Lower leg skin (tissue), 4 donors: Measurements from ENCODE around the gene YTHDC1. TPM values are rescaled to one million over a fixed set of nuclear protein-coding genes. Genes with fewer than 3 reads are reported as not detected.

ENCODE experiments used
- DNase-seq, 2 donors: peaks; one replicate each; pipeline ENCODE4 v3.0.0-alpha.2; 2019; ENCODE audit warnings: low spot score in 2 of 2
- H3K4me3 ChIP-seq: fragments of 200-600 bp; sonication (generic); 2 replicates; pipeline ENCODE4 v1.5.1; 2017; ENCODE audit warnings: mild to moderate bottlenecking, low read depth; ENCODE audit not compliant: poor library complexity, severe bottlenecking
- POLR2A ChIP-seq, 2 donors: fragments of 450-650 bp; IDR thresholded peaks; one replicate each; pipeline ENCODE4 v1.6.1; 2016 to 2017; ENCODE audit warnings: antibody characterized with exemption in 2 of 2, mild to moderate bottlenecking in 1 of 2, moderate library complexity in 1 of 2
- WGBS, 2 donors: methylation state at CpG; one replicate each; pipeline ENCODE4 v1.1.5; 2018; 5-methylcytosine and 5-hydroxymethylcytosine counted together
- intact Hi-C: fragments of 100-400 bp; cut with DNase I; formaldehyde crosslinking; loops from one replicate; pipeline ENCODE4 v1.15.0; 2023; ENCODE audit warnings: low total_unique reads
- total RNA-seq, 4 donors: library from RNA; depleted of rRNA; stranded (reverse); fragments of >200 nt; gene quantifications; one replicate each; pipeline ENCODE4 v1.1.0, GENCODE V29; 2016
- TF ChIP-seq, protein P1 (sequence below), 3 donors: fragments of 450-650 bp; IDR thresholded peaks; one replicate each; pipeline ENCODE4 v1.5.1; 2016; ENCODE audit warnings: antibody characterized with exemption in 3 of 3, mild to moderate bottlenecking in 3 of 3, moderate library complexity in 2 of 3

YTHDC1 gene
- total RNA-seq, 4 donors from 2014 or later = 57.1 to 117 (median 88.0) TPM

DNA sequence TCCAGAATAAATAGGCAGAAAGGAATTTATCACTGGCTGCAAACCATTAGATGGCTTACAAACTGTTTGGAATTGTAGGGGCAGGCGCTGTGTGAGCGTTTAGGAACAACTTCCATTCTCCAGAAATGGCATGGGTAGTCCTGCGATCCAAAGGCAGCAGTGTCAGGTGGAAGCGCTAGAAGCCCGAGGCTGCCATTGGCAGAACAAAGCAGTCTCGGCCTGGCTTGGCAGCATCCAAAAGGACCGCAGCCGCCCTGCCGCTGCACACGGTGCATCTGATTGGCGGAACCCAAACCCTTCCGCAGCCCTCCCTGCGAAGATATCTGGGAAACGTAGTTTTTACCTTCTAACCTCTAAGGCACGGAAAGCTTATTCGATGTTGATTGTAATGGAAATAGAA, 23.6 kb upstream of the YTHDC1 start:
- no peak for TF ChIP-seq POLR2A (IDR thresholded peaks at IDR 0.05)
- TF ChIP-seq, protein P1, sequence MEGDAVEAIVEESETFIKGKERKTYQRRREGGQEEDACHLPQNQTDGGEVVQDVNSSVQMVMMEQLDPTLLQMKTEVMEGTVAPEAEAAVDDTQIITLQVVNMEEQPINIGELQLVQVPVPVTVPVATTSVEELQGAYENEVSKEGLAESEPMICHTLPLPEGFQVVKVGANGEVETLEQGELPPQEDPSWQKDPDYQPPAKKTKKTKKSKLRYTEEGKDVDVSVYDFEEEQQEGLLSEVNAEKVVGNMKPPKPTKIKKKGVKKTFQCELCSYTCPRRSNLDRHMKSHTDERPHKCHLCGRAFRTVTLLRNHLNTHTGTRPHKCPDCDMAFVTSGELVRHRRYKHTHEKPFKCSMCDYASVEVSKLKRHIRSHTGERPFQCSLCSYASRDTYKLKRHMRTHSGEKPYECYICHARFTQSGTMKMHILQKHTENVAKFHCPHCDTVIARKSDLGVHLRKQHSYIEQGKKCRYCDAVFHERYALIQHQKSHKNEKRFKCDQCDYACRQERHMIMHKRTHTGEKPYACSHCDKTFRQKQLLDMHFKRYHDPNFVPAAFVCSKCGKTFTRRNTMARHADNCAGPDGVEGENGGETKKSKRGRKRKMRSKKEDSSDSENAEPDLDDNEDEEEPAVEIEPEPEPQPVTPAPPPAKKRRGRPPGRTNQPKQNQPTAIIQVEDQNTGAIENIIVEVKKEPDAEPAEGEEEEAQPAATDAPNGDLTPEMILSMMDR (IDR thresholded peaks at IDR 0.05) = no peak
- 6 to 10% methylated on average over 16 of the region's 16 CpGs for WGBS, 2 donors
- H3K4me3 ChIP-seq = no peak overlapping the region
- intact Hi-C loops = no loop called here
- DNase-seq = peak; percentile 64 to 93

GRCh38 chr4:68372588-68372987, 22.7 kb upstream of the YTHDC1 start:
- intact Hi-C loops = no loop called here
- TF ChIP-seq POLR2A (IDR thresholded peaks at IDR 0.05) = no peak
- TF ChIP-seq, protein P1 (IDR thresholded peaks at IDR 0.05) = no peak
- no peak for DNase-seq
- H3K4me3 ChIP-seq = no peak overlapping the region
- 51 to 69% methylated on average over 1 of the region's 1 CpG for WGBS, 2 donors

- intact Hi-C loops = no loop called here
- no peak for DNase-seq
- no peak for TF ChIP-seq POLR2A (IDR thresholded peaks at IDR 0.05)
- TF ChIP-seq, protein P1 (IDR thresholded peaks at IDR 0.05) = no peak
- WGBS, 2 donors = 49 to 52% methylated on average over 6 of the region's 6 CpGs
- no peak overlapping the region for H3K4me3 ChIP-seq
Observed at GRCh38 chr4:68369142-68369805, 19.4 kb upstream of the YTHDC1 start.

GRCh38 chr4:68368691-68369131, 18.8 kb upstream of the YTHDC1 start:
- no peak for DNase-seq
- H3K4me3 ChIP-seq = no peak overlapping the region
- TF ChIP-seq POLR2A (IDR thresholded peaks at IDR 0.05) = no peak
- TF ChIP-seq, protein P1 (IDR thresholded peaks at IDR 0.05) = no peak
- intact Hi-C loops = no loop called here
- 27 to 34% methylated on average over 5 of the region's 5 CpGs for WGBS, 2 donors

DNA sequence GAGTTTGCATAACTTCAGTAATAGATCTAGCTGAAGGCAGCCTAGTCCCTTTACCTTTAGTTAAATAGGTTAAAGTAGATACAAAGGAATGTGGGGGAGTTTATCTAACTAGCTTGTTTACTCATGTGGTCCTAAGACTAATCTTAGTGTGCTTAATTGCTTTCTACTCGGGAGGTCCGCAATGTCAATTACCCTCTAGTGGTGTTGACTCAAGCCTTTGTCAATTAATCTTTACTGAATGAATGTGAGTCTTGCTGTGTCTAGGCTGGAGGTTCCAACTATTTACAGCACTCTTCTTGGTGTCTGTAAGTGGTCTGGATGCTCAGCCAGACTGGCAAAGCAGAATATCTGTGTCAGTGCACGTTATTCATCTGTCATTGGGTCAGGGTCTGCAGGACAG, 17.9 kb upstream of the YTHDC1 start:
- no peak for DNase-seq
- intact Hi-C loops = no loop called here
- TF ChIP-seq, protein P1 (IDR thresholded peaks at IDR 0.05) = no peak
- no peak for TF ChIP-seq POLR2A (IDR thresholded peaks at IDR 0.05)
- WGBS, 2 donors = 75 to 84% methylated on average over 3 of the region's 3 CpGs
- H3K4me3 ChIP-seq = no peak overlapping the region

- TF ChIP-seq, protein P1 (IDR thresholded peaks at IDR 0.05) = no peak
- TF ChIP-seq POLR2A (IDR thresholded peaks at IDR 0.05) = no peak
- no peak overlapping the region for H3K4me3 ChIP-seq
- DNase-seq = no peak
- intact Hi-C loops = no loop called here
- 86 to 88% methylated on average over 4 of the region's 4 CpGs for WGBS, 2 donors
Observed at GRCh38 chr4:68366600-68366999, 16.7 kb upstream of the YTHDC1 start.
